D721Med (cell line): ENCODE measurements around the gene SMTN.
"Not testable (repeated sequence)": the region's sequence is repeated elsewhere in the genome, so short reads cannot be mapped to it uniquely, and the experiment has no call there.

ENCODE experiments used
- DNase-seq: peaks from one replicate; pipeline ENCODE4 v3.0.0; 2011; ENCODE audit warnings: low spot score; ENCODE audit not compliant: insufficient read length
- FAIRE-seq: peaks from 2 replicates; lab custom pipeline; 2011; peaks lifted over from hg19 to GRCh38; lab: Jason Lieb, UNC
- TF ChIP-seq, protein P1 (sequence below): IDR thresholded peaks from 2 replicates; pipeline ENCODE4 v1.5.1; 2012; ENCODE audit warnings: mild to moderate bottlenecking, control low read depth; ENCODE audit not compliant: insufficient read depth; ENCODE audit errors: missing control alignments

SMTN gene

DNA sequence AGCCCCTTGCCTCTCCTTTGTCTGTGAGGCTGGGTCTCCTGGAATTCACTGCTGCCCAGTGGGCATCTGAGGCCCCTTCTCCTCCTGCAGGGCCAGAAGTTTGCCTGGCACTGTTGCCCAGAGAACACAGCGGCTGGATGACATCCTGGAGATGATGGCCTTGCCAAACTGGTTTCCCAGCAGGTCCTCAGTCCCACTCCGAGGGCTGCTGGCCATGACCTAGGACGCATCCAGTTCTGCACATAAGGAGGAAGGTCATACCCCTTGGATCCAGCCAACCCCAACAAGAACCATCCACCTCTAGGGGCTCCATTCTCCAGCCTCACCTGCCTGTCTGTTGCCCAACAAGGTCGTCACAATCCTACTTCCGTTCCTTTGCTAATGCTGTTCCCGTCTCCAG, 3.4 kb upstream of the SMTN start:
- FAIRE-seq (no peak), DNase-seq (no peak)
- TF ChIP-seq, protein P1, sequence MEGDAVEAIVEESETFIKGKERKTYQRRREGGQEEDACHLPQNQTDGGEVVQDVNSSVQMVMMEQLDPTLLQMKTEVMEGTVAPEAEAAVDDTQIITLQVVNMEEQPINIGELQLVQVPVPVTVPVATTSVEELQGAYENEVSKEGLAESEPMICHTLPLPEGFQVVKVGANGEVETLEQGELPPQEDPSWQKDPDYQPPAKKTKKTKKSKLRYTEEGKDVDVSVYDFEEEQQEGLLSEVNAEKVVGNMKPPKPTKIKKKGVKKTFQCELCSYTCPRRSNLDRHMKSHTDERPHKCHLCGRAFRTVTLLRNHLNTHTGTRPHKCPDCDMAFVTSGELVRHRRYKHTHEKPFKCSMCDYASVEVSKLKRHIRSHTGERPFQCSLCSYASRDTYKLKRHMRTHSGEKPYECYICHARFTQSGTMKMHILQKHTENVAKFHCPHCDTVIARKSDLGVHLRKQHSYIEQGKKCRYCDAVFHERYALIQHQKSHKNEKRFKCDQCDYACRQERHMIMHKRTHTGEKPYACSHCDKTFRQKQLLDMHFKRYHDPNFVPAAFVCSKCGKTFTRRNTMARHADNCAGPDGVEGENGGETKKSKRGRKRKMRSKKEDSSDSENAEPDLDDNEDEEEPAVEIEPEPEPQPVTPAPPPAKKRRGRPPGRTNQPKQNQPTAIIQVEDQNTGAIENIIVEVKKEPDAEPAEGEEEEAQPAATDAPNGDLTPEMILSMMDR = no peak

DNA sequence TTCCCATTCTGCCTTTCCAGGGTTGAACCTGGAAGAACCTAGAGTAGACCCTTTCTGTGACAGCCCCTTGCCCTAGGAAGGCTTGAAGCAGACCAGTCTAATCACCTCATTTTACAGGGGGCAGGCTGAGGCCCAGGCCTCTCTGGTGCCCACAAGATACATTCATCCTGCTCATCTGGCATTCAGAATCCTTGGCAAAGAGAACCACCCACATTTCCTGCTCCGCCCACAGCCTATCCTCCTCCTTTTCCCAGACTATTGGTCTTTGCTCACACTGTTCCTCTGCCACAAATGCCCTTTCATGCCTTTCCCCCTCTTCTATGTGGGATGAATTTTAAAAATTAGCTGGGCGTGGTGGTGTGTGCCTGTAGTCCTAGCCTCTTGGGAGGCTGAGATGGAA, 2.7 kb upstream of the SMTN start:
- not testable (repeated sequence) for DNase-seq, FAIRE-seq

DNA sequence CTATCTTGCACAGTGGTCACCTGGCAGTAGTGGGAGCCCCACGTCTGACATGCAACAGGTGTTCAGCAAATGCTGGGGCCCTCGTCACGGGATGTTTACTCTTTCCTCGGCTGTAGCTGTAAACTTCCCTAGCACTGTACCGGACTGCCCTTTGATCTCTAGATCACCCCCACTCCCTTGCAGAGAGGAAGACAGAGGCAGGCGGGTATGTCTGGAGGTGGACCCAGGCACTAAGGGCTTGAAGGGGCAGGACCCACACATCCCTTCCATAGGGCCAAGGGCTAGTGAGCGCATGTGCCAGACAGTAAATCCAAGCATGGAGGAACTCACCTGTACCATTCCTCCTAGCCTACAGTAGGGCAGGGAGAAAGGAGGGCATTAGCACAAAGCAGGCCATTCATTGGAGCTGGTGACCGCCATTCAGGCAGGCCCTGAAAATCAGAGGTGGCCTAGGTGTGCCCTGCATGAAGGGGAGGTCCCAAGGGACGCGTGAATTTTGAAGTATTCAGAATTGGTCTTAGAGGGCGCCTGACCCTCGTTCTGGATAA, 1.9 kb upstream of the SMTN start:
- TF ChIP-seq, protein P1 = no peak
- no peak for FAIRE-seq
- DNase-seq = no peak

DNA sequence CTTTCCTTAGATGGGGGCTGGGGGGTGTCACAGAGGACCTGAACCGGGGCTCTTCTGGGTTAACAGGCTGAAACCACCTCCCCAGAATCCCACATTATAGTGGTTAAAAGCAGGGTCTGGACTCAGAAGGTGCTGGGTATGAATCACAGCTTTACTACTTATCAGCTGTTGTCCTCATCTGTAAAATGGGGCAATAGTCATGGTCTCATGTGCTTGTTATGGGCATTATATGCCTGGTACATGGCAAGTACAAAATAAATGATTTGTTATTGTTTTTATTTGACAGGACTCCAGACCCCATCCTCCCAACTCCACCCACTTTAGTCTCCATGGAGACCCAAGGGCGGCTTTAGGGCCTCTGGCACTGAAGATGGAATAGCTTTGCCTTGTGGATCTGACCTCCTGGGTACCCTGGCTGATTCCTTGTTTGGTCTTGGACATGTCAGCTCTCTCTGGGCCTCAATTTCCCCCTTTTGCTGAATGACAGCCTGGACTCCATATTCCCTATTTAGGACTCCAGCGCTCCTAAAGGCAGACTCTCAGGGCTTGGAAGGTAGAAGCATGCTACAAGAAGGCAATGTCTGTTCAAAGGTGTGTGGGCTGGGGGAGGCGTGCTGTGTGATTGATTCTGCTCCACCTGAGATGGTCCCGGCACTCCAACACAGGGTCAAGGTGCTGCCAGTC, 812 bp upstream of the SMTN start:
- no peak for FAIRE-seq
- DNase-seq = no peak
- TF ChIP-seq, protein P1 = no peak

DNA sequence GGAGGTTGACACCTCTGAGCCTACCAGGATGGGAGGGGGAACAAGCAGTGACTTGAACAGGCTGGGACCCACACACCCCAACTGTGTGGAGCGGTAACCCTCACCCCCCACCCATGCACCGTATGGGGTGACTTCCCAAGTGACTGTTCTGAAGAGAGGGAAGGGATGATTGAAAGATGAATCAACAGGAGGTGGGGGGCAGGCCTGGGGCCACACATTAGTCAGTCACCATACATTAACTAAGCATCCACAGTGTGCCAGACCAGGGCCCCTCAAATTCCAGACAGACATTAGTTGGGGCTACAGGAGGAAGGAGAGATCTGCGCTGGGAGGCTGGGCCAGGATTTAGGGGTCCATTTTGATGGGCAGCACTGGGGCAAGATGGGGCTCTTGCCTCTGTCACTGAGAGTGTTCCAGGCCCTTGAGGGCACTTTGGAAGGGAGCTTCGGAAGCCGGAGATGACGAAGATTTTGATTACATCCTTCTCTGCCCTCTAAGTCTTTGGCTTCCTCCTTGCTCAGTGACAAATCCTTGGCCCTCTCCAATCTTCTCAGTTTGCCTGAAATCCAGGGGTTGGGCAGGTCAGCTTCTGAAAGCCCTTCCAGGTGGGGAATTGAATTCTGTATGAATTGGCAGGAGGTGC, 966 bp downstream of the SMTN start:
- DNase-seq (no peak), FAIRE-seq (no peak)
- TF ChIP-seq, protein P1 = no peak

DNA sequence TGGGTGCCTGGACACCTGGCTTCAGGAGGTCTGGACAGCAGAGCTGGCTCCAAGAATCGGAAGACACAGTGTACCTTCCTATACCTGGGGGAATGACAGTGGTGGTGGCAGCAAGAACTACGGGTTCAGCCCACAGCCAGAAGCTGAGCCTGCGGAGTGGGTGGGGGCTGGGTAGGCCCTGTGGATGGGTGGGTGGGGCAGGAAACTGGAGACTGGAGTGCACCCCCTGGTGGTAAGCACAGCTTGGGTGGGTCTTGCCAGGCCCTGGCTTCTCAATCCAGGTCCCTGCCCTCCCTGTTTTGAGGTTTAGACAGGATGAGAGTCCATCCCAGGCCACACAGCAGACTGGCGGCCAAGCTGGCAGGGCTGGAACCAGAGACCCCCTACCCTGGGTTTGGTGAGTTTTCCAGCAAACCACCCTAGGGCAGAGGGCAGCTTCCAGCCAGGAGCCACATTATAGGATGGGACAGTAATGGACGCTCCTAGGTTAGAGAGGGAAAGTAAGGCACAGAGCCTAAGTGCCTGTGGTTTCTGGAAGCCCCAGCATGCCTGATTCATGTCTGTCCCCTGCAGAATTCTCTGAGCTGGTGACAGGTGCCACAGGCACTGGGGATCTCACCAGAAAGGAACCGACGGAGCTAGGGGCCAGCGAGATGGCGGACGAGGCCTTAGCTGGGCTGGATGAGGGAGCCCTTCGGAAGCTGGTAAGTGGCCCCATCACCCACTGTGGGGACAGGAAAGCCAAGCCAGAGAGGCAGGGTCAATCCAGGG, 1.7 kb downstream of the SMTN start:
- FAIRE-seq (no peak), DNase-seq (no peak)
- TF ChIP-seq, protein P1 = peak; percentile 43

DNA sequence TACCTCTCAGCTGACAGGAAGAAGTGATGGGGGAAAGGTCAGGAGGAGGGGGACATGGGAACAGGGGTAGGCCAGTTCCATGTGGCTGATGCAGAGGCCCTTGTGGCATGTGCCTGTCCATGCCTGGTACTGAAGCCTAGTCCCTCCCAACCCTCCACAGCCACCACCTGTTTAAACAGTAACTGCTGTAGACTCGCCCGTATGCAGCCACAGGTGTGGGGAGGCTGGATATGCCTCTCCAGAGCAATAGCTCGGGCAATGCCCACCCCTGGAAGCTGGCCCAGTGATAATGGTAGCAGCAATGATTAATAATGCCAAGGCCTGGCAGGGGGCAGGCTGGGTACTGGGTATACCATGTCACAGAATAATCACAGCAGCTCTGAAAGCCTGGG, 2.3 kb downstream of the SMTN start:
- no peak for DNase-seq
- no peak for FAIRE-seq

More for the DNA sequence above, 2.3 kb downstream of the SMTN start:
- TF ChIP-seq, protein P1 = no peak
